Osteocyte (in vitro differentiated cells): ENCODE data around the gene SLC6A13. TPM values are rescaled to one million over a fixed set of nuclear protein-coding genes. Genes with fewer than 3 reads are reported as not detected.
"Not testable (repeated sequence)": the region's sequence is repeated elsewhere in the genome, so short reads cannot be mapped to it uniquely, and the experiment has no call there.

Source experiments
- DNase-seq: peaks from one replicate; pipeline ENCODE4 v3.0.0; 2021; ENCODE audit warnings: mixed read lengths; ENCODE audit not compliant: unreplicated experiment; ENCODE audit errors: extremely low spot score
- H3K27ac Mint-ChIP-seq: one replicate; pipeline ENCODE4 v1.8.0; 2021; ENCODE audit warnings: mild to moderate bottlenecking, mixed read lengths; ENCODE audit not compliant: unreplicated experiment
- H3K27me3 Mint-ChIP-seq: one replicate; pipeline ENCODE4 v1.8.0; 2021; ENCODE audit warnings: mixed read lengths; ENCODE audit not compliant: unreplicated experiment
- H3K36me3 Mint-ChIP-seq: one replicate; pipeline ENCODE4 v1.8.0; 2021; ENCODE audit warnings: mixed read lengths; ENCODE audit not compliant: unreplicated experiment
- H3K4me1 Mint-ChIP-seq: one replicate; pipeline ENCODE4 v1.8.0; 2021; ENCODE audit warnings: mixed read lengths; ENCODE audit not compliant: unreplicated experiment
- H3K4me3 Mint-ChIP-seq: one replicate; pipeline ENCODE4 v1.8.0; 2021; ENCODE audit warnings: mild to moderate bottlenecking, moderate library complexity, mixed read lengths; ENCODE audit not compliant: unreplicated experiment
- H3K9me3 Mint-ChIP-seq: one replicate; pipeline ENCODE4 v1.8.0; 2021; ENCODE audit warnings: mixed read lengths; ENCODE audit not compliant: unreplicated experiment
- CTCF ChIP-seq: fragments of 200-600 bp; sonication (generic); IDR thresholded peaks from 2 replicates; pipeline ENCODE4 v1.5.0; 2021; ENCODE audit warnings: antibody characterized with exemption, mild to moderate bottlenecking, moderate library complexity
- total RNA-seq: library from RNA; stranded (reverse); gene quantifications from 2 replicates; pipeline ENCODE4 v1.2.1, GENCODE V29; 2021

The SLC6A13 gene
- total RNA-seq, 1 donor from 2014 or later, result 0.43 TPM

- H3K36me3 Mint-ChIP-seq, result no peaks in the 10 kb centered on the region
- TF ChIP-seq CTCF, result no peak
- no peaks in the 10 kb centered on the region for H3K9me3 Mint-ChIP-seq
- DNase-seq, result no peak
- H3K27me3 Mint-ChIP-seq, result peaks cover 18% of the 10 kb centered on the region
- no peak overlapping the region for H3K4me3 Mint-ChIP-seq
- H3K4me1 Mint-ChIP-seq, result peaks cover 6% of the 10 kb centered on the region
- no peak overlapping the region for H3K27ac Mint-ChIP-seq
Observed at GRCh38 chr12:189622-189962, 73.0 kb downstream of the SLC6A13 start.

- H3K27me3 Mint-ChIP-seq, result peaks cover 18% of the 10 kb centered on the region
Observed at GRCh38 chr12:188910-189621, 73.6 kb downstream of the SLC6A13 start.

GRCh38 chr12:187986-188909, 74.4 kb downstream of the SLC6A13 start:
- not testable (repeated sequence) for H3K27ac Mint-ChIP-seq

More at GRCh38 chr12:188910-189621, 73.6 kb downstream of the SLC6A13 start:
- Mint-ChIP-seq H3K9me3 (no peaks in the 10 kb centered on the region), H3K27ac (no peak overlapping the region), H3K4me1 (peaks cover 6% of the 10 kb centered on the region), H3K4me3 (peak overlapping the region; percentile 78), H3K36me3 (no peaks in the 10 kb centered on the region)
- DNase-seq, result no peak
- TF ChIP-seq CTCF, result peak; percentile 92

GRCh38 chr12:186006-186625, 76.5 kb downstream of the SLC6A13 start:
- peaks cover 7% of the 10 kb centered on the region for H3K27me3 Mint-ChIP-seq
- peaks cover 9% of the 10 kb centered on the region for H3K4me1 Mint-ChIP-seq
- H3K4me3 Mint-ChIP-seq, result no peak overlapping the region
- no peak for TF ChIP-seq CTCF
- no peaks in the 10 kb centered on the region for H3K36me3 Mint-ChIP-seq
- no peak overlapping the region for H3K27ac Mint-ChIP-seq
- DNase-seq, result no peak
- H3K9me3 Mint-ChIP-seq, result no peaks in the 10 kb centered on the region

More at GRCh38 chr12:187986-188909, 74.4 kb downstream of the SLC6A13 start:
- H3K4me3 Mint-ChIP-seq, result peak overlapping the region; percentile 78
- H3K36me3 Mint-ChIP-seq, H3K4me1 Mint-ChIP-seq, H3K9me3 Mint-ChIP-seq, DNase-seq: not testable (repeated sequence)
- peaks cover 10% of the 10 kb centered on the region for H3K27me3 Mint-ChIP-seq

- no peaks in the 10 kb centered on the region for H3K36me3 Mint-ChIP-seq
- no peaks in the 10 kb centered on the region for H3K9me3 Mint-ChIP-seq
- peaks cover 7% of the 10 kb centered on the region for H3K27me3 Mint-ChIP-seq
- no peak overlapping the region for H3K4me3 Mint-ChIP-seq
- DNase-seq, result no peak
- no peak for TF ChIP-seq CTCF
- H3K27ac Mint-ChIP-seq, result no peak overlapping the region
- H3K4me1 Mint-ChIP-seq, result peaks cover 9% of the 10 kb centered on the region
Observed at GRCh38 chr12:185576-185955, 77.1 kb downstream of the SLC6A13 start.
